GM13977 (cell line): Measurements from ENCODE around the gene FAM171A2.

Source experiments
- DNase-seq: peaks from one replicate; pipeline ENCODE4 v3.0.0; 2012; ENCODE audit warnings: low spot score
- in situ Hi-C: fragments of 300-500 bp; cut with MboI; formaldehyde crosslinking; loops from one replicate; pipeline ENCODE4 v1.12.0; 2022; ENCODE audit warnings: low sequenced_read_pairs, low pct_unique_long_range_greater_than_20kb, mixed read lengths, inconsistent platforms; ENCODE audit not compliant: unreplicated experiment
- TF ChIP-seq, protein P1 (sequence below): IDR thresholded peaks from 2 replicates; pipeline ENCODE4 v1.5.1; 2012; ENCODE audit warnings: mild to moderate bottlenecking, control low read depth; ENCODE audit not compliant: insufficient read depth; ENCODE audit errors: extremely low read depth, missing control alignments

FAM171A2 gene

GRCh38 chr17:44320066-44320465 lies 43.6 kb downstream of the FAM171A2 start:
- in situ Hi-C loops, result no loop called here
- TF ChIP-seq, protein P1, sequence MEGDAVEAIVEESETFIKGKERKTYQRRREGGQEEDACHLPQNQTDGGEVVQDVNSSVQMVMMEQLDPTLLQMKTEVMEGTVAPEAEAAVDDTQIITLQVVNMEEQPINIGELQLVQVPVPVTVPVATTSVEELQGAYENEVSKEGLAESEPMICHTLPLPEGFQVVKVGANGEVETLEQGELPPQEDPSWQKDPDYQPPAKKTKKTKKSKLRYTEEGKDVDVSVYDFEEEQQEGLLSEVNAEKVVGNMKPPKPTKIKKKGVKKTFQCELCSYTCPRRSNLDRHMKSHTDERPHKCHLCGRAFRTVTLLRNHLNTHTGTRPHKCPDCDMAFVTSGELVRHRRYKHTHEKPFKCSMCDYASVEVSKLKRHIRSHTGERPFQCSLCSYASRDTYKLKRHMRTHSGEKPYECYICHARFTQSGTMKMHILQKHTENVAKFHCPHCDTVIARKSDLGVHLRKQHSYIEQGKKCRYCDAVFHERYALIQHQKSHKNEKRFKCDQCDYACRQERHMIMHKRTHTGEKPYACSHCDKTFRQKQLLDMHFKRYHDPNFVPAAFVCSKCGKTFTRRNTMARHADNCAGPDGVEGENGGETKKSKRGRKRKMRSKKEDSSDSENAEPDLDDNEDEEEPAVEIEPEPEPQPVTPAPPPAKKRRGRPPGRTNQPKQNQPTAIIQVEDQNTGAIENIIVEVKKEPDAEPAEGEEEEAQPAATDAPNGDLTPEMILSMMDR, result no peak
- DNase-seq, result no peak

DNA sequence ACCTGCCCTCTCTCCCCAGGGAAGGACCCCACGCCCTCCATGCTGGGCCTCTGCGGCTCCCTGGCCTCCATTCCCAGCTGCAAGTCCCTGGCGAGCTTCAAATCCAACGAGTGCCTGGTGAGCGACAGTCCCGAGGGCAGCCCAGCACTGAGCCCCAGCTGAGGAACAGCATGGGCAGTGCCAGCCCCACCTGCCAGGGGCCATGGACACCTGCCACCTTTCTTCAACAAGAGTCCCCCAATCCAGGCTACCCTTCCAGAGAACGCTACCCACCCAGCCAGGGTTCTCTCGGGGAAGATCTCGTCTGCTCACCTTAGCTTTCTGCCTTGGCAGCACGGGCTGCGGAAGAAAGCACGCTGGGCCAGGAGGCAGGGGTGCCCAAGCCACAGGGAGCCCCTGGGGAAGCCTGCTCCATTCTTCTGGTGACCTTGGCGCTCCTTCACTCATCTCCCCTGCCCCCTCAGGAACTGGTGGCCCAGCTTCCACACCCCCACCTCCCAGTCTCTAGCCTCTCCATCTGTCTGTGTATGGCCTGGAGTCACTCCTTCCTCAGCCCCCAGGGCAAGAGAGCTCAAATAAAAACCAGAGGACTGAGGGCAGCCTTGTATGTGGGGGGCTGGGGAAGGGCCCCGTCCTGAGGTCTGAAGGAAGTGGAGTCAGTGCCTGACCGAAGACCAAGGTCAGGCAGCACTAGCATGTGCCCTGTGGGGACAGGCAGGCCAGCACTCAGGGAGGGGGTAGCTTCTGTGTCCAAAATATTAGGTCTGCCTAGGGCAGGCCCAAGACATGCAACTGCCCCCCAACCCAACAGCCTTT lies 45.4 kb downstream of the FAM171A2 start:
- DNase-seq, result no peak
- TF ChIP-seq, protein P1, result no peak
- in situ Hi-C loops, result no loop called here

DNA sequence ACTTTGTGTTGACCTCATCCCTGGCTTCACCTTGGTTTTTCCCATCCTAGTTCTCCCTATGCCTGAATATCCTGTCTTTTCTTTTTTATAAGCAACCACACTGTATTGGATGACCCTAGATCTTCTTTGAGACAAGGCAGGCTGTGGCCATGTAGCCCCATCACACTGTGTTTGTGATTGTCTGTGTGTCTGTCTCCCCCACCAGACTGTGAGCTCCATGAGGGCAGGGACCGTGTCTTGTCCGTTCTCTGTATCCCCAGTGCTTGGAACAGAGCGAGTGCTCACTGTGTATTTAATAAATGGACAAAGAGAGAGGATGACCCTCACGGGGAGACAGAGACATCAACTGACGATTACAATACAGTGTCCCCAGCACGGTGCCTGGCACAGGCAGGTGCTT lies 46.1 kb downstream of the FAM171A2 start:
- TF ChIP-seq, protein P1, result no peak
- DNase-seq, result no peak
- in situ Hi-C loops, result no loop called here

DNA sequence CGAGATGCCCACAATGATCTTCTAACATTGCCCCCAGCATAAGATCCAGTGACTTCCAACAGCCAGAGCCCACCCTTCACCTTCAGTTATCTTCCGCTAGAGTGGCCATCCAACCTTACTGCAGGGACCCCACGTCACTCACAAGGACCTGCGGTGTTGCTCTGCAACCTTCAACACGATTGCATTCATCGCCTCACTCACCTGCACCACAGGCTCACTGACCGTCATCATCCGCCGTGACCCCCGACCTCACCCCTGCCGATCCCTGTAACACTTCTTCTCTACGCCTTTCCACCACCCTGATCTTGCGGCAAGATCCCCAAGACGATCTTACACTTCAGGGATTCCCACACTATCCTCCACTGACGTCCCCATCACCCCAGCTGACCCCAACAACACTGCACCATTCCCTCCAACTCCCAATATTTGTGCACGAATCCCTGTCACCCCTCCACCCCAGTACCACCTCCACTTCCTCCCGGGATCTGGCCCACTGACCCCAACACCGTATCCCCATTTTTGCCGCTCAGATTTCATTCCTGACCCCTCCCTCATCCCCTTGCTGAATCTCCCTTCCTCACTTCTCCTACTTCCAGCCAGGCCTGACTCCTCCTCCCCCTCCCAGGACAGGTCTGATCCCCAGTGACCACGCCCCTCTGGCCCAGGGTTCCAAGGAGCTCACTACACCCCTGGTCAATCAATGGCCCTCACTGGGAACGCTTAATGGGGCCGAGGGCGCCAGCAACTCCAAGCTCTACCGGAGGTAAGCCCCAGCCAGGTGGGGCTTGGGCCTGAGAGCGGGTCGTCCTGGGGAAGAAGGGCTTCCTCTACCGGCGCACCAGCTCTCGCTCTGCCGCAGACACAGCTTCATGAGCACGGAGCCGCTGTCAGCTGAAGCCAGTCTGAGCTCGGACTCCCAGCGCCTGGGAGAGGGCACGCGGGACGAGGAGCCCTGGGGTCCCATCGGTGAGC lies 47.6 kb downstream of the FAM171A2 start:
- no peak for DNase-seq
- in situ Hi-C loops, result no loop called here
- TF ChIP-seq, protein P1, result no peak

- TF ChIP-seq, protein P1, result no peak
- DNase-seq, result peak; percentile 81
- in situ Hi-C loops, result no loop called here
Observed at GRCh38 chr17:44314869-44315661, 48.6 kb downstream of the FAM171A2 start.

DNA sequence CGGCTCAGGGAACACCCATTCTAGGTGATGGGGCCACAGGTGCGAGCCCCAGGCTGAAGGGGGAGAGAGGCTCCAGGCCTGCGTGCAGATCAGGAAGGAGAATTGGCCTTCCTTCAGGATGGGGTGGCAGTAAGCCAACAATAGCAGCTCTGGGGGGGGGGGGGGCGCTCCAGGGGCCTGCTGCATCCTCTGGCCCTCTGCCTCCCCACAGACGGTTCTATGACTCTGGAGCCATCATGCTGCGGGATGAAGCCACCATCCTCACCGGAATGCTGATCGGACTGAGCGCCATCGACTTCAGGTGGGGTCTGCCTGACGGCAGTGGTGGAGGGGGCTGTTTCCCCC lies 49.2 kb downstream of the FAM171A2 start:
- no peak for DNase-seq
- in situ Hi-C loops, result no loop called here
- TF ChIP-seq, protein P1, result no peak
